ENCODE measurements around the gene AOC2.
A peak's percentile ranks its signal among the peaks of the same experiment; 100 is the strongest.

Gene AOC2

DNA sequence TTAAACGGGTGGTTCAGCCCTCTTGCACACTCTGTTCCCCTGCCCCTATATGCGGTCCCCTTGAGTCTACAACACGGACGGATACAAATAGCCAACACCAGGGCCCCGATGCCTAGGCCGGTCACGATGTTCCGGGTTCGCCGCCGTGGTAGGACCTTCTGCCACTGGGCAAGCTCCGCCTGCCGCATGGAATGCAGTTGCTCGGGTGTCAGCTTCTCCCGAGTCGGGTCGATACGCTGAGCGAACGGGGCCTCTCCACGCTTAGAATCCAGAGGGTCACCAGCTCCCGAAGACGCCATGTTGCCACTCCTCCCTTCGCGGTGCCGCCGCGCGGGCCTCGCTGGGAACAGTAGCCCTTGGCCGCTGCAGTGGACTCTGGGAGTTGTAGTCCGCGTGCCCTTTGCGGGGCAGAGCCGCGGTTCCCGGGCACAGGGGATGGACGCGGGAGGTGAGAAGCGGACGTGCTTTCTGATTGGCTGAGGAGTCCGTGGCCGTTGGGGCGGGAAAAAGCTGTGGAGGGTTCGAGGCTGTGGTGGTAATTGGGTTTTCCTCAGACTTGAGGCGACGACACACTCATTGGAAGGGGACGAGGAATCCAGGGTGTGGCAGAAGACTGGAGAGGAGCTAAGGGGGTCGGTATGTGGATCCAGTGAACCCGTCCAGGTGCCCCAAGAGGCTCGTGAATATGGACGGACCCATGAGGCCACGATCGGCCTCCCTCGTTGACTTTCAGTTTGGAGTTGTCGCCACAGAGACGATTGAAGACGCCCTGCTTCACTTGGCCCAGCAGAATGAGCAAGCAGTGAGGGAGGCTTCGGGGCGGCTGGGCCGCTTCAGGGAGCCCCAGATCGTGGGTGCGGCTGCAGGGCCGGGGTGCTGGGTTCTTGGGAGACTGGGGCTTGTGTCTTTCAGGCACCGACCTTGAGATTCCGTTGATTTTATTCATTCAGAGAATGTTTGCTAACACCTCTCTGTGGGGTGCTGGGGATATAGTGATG lies 45.7 kb upstream of the AOC2 start, which contains the start of the genes CNTD1 and COA3:
Gene CNTD1 (plus strand): TSS at position 479 of the 998 bp plus-strand sequence. CDS start 207 bp downstream, at position 686.
Gene COA3 (minus strand): TSS at position 322 of the 998 bp plus-strand sequence. CDS start 23 bp downstream, at position 299.
- DNase-seq (ENCODE audit: low read depth), result peak; percentile 85
- peak within 1 kb of the TSS; percentile 98 for H3K4me3 ChIP-seq (ENCODE audit: low read depth, low read length)
- TF ChIP-seq, protein P1, sequence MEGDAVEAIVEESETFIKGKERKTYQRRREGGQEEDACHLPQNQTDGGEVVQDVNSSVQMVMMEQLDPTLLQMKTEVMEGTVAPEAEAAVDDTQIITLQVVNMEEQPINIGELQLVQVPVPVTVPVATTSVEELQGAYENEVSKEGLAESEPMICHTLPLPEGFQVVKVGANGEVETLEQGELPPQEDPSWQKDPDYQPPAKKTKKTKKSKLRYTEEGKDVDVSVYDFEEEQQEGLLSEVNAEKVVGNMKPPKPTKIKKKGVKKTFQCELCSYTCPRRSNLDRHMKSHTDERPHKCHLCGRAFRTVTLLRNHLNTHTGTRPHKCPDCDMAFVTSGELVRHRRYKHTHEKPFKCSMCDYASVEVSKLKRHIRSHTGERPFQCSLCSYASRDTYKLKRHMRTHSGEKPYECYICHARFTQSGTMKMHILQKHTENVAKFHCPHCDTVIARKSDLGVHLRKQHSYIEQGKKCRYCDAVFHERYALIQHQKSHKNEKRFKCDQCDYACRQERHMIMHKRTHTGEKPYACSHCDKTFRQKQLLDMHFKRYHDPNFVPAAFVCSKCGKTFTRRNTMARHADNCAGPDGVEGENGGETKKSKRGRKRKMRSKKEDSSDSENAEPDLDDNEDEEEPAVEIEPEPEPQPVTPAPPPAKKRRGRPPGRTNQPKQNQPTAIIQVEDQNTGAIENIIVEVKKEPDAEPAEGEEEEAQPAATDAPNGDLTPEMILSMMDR (conservative IDR thresholded peaks at IDR 0.05; ENCODE audit: low read depth, low read length), result no peak

DNA sequence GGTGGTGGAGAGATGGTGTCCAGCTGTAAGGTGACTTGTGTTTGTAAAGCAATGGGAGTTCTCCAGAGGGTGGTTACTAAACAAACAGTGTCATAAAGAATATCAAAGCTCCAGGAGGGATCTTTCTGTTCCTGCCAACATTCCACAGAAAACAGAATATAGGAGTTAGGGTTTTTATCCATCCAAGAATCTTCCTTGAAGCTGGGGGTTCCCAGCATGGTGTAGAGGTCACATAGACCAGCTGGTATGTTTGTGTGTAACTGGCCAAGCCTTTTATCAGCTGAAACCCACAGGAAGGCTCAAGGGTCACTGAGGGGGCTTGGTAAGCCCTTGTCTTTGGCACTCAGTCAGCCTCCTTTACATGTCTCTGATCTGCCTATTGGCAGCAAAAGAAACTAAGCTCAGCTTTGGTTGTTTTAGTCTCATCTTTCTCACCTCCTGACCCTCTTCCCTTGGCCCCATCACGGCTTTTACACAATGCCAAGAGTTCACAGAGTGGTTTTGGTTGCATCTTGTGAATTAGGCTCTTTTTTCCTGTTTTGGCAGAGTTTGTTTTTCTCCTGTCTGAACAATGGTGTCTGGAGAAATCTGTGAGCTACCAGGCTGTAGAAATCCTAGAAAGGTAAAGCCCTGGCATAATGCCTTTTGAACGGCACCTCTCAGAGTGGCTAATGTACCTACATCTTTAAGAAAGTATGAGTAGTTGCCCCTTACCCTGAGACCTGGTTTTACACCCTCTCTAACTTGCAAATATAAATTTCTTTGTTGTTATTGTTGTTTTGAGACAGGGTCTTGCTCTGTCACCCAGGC lies 41.1 kb upstream of the AOC2 start:
- peak; percentile 90 for DNase-seq (ENCODE audit: low read depth)
- TF ChIP-seq, protein P1 (conservative IDR thresholded peaks at IDR 0.05; ENCODE audit: low read depth, low read length), result no peak
- H3K4me3 ChIP-seq (ENCODE audit: low read depth, low read length), result no peak overlapping the region

DNA sequence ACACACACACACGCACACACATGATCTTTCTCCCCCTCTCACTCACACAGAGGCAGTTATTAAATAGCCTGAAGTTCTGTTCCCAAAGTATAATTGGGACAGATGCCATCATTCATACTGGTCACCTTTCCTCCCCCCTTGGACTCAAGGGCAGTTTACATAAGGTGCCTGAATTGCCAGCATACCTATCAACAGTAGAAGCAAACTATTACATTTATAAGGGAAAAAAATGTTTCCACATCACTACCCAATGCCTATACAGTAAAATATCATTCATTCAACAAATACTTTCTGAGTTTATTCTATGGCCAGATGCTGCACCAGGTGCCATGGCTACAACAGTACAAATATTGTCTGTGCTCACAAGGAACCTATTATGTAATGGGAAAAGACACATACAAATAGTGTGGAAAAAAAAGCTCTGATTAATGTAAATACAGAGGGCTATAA lies 39.4 kb upstream of the AOC2 start:
- DNase-seq (ENCODE audit: low read depth), result no peak
- no peak overlapping the region for H3K4me3 ChIP-seq (ENCODE audit: low read depth, low read length)
- TF ChIP-seq, protein P1 (conservative IDR thresholded peaks at IDR 0.05; ENCODE audit: low read depth, low read length), result no peak

DNA sequence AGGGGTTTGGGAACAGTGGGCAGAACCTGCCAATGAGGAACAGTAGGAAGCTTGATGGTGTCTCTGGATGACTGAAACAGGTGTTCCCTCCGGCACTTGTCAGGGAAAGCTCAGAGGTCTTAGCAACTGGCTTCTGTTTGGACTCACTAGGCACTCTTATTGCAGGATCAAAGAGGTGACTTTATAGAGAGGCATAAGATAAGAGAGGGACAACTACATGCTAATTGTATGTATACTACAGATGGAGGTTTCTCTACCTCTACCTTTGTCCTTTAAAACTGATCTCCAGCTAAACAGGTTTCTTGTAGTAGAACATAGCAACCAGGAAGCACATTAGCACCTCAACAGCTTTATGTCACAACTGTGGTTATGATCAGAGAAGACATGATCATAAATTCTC lies 38.1 kb upstream of the AOC2 start:
- TF ChIP-seq, protein P1 (conservative IDR thresholded peaks at IDR 0.05; ENCODE audit: low read depth, low read length), result no peak
- H3K4me3 ChIP-seq (ENCODE audit: low read depth, low read length), result no peak overlapping the region
- DNase-seq (ENCODE audit: low read depth), result no peak

DNA sequence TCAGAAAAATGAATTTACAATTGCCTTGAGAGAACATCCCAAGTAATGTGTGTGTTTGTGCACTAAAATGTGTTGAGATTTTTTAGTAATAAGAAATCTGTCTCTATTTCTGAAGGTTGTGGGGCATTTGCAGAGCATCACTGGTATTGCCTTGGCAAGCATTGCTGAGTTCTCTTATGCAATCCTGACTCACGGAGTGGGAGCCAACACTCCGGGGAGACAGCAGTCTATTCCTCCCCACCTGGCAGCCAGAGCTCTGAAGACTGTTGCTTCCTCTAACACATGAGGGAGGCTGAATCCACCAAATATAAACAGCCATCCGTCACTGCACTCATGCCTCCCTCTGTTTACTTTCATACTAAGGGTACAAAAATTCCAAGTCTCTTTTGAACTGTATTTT lies 35.1 kb upstream of the AOC2 start:
- DNase-seq (ENCODE audit: low read depth), result peak; percentile 87
- H3K4me3 ChIP-seq (ENCODE audit: low read depth, low read length), result no peak overlapping the region
- TF ChIP-seq, protein P1 (conservative IDR thresholded peaks at IDR 0.05; ENCODE audit: low read depth, low read length), result no peak

DNA sequence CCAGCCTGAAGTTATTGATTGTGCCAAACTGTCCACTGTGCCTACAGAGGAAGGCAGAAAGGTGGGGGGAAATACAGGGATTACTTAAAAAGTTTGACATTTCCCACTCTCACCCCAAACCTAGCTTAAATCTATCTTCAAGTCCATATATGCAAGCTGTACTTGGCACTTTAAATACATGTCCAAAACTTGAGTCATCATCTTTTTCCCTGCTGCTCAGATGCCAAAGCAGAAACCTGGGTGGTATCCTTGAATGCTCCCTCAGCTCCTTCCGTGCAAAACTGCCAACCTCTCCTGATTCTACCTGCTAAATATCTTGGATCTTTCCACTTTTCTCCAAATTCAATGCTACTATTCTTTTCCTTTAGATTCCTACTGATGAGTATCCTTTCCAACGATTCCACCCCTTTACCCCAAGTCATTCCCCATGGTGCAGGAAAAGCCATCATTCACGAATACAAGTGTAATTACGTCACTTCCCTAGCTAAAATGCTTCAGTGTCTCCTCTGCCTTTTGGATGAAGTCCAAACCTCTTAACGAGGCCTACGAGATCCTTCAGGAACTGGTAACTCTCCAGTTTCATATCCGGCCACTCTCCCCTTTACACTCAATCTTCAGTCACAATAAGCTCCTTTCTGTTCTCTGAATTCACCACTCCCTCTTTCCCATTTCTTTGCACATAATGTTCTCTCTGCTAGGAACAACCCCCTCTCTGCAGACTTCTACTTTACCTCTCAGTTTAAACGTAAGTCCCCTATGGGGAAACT lies 29.6 kb upstream of the AOC2 start:
- no peak overlapping the region for H3K4me3 ChIP-seq (ENCODE audit: low read depth, low read length)
- peak; percentile 44 for DNase-seq (ENCODE audit: low read depth)
- TF ChIP-seq, protein P1 (conservative IDR thresholded peaks at IDR 0.05; ENCODE audit: low read depth, low read length), result no peak

All from choroid plexus epithelial cell (primary cell).